GM13976 (cell line): ENCODE results near the gene LPCAT2.
A peak's percentile ranks its signal among the peaks of the same experiment; 100 is the strongest.

Experiments
- DNase-seq: peaks from one replicate; pipeline ENCODE4 v3.0.0; 2012; ENCODE audit warnings: low spot score
- CTCF ChIP-seq: IDR thresholded peaks from 2 replicates; pipeline ENCODE4 v1.5.1; 2012; ENCODE audit warnings: borderline replicate concordance, mild to moderate bottlenecking; ENCODE audit not compliant: insufficient read depth; ENCODE audit errors: extremely low read depth, missing control alignments, control extremely low read depth
- in situ Hi-C: fragments of 300-500 bp; cut with MboI; formaldehyde crosslinking; loops from one replicate; pipeline ENCODE4 v1.12.0; 2022; ENCODE audit warnings: low sequenced_read_pairs, mixed read lengths, inconsistent platforms; ENCODE audit not compliant: unreplicated experiment

Gene LPCAT2

DNA sequence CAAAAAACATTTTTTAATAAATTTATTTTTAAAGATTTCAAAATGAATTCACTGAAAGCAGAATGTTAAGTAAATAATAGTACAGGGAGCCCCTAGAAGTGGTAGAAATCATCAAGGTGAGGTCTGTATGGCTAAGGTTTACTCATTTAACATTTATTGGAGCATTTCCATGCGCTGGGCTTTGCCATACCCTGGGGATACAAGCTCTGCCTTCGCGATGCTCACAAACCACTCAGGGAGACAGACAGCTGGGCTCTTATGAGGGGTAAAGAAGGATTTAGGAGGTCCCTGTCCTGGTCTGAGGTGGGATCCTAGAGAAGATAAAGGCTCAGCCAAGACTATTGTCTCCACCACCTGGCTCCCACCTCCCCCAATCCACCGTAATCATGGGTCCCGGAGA, 11.3 kb upstream of the LPCAT2 start:
- in situ Hi-C loops, result no loop called here
- TF ChIP-seq CTCF, result no peak
- DNase-seq, result no peak

DNA sequence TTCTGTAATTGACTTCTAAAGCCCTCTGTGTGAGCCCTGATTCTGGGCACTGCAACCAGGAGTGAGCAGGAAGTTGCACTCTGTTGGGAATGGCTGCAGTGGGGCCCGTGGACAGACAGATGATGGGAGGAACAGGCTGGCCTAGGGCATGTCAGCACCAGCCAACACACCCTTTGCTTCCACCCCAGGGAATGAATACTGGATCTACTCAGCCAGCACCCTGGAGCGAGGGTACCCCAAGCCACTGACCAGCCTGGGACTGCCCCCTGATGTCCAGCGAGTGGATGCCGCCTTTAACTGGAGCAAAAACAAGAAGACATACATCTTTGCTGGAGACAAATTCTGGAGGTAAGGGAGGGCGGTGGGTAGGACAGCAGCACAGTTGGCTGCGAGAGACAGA, 10.8 kb upstream of the LPCAT2 start:
- in situ Hi-C loops, result no loop called here
- DNase-seq, result peak; percentile 6
- TF ChIP-seq CTCF, result no peak

GRCh38 chr16:55499281-55499680, 9.6 kb upstream of the LPCAT2 start:
- no peak for TF ChIP-seq CTCF
- in situ Hi-C loops, result no loop called here
- DNase-seq, result peak; percentile 4

DNA sequence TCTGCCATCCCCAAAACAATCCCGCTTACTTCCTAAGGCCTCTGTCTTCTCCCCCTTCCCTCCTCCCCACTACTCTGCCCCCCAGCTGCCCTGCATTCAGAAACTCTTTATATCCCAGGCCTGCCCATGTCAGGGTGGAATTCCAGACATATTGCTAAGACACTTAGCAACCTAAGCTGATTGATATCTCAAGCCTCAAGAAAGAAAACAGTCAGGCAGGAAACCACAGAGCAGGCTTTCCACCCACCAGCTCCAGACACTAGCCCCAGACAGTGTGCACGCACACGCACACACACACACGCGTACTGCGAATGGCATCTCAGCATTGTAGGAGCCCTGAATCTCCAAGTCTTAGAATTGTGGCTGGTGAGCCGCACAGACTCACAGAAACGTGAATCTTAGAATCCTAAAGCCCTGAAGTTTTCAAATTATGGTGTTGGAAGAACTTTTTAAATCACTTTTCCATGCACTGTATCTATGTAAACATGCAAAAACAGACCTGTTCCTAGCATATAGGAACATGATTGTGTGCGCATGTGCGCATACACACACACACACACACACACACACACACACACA, 8.8 kb upstream of the LPCAT2 start:
- no peak for TF ChIP-seq CTCF
- in situ Hi-C loops, result no loop called here
- DNase-seq, result peak; percentile 6

GRCh38 chr16:55500530-55501011, 8.3 kb upstream of the LPCAT2 start:
- no peak for TF ChIP-seq CTCF
- in situ Hi-C loops, result no loop called here
- peak; percentile 12 for DNase-seq

- peak; percentile 28 for DNase-seq
These were observed 7.1 kb upstream of the LPCAT2 start for GRCh38 chr16:55501549-55502322.

More at GRCh38 chr16:55501549-55502322, 7.1 kb upstream of the LPCAT2 start:
- in situ Hi-C loops, result no loop called here
- TF ChIP-seq CTCF, result no peak
